HG02885 (cell line): ENCODE results near the gene NEURL1B.

Source experiments
- ATAC-seq: cut with Tn5 transposase; IDR thresholded peaks from one replicate; pipeline ENCODE4 v1.9.1; 2021; ENCODE audit warnings: mild to moderate bottlenecking; ENCODE audit not compliant: unreplicated experiment, poor library complexity

The NEURL1B gene

GRCh38 chr5:172632346-172633092 lies 8.5 kb upstream of the NEURL1B start:
- ATAC-seq, result no peak

- no peak for ATAC-seq
Observed at GRCh38 chr5:172633403-172633970, 7.6 kb upstream of the NEURL1B start.

- ATAC-seq, result no peak
Observed at GRCh38 chr5:172634106-172634899, 6.8 kb upstream of the NEURL1B start.

GRCh38 chr5:172635038-172635437 lies 6.0 kb upstream of the NEURL1B start:
- no peak for ATAC-seq

GRCh38 chr5:172636279-172637050 lies 4.6 kb upstream of the NEURL1B start:
- ATAC-seq, result no peak

- ATAC-seq, result no peak
Observed at GRCh38 chr5:172637110-172637580, 3.9 kb upstream of the NEURL1B start.

- no peak for ATAC-seq
Observed at GRCh38 chr5:172637740-172638139, 3.3 kb upstream of the NEURL1B start.

GRCh38 chr5:172638209-172638768 lies 2.8 kb upstream of the NEURL1B start:
- ATAC-seq, result no peak

GRCh38 chr5:172640139-172640538 lies 924 bp upstream of the NEURL1B start:
- ATAC-seq, result no peak

GRCh38 chr5:172641359-172642050 lies 442 bp downstream of the NEURL1B start:
- peak; percentile 23 for ATAC-seq

- no peak for ATAC-seq
Observed at GRCh38 chr5:172642051-172642409, 967 bp downstream of the NEURL1B start.

- no peak for ATAC-seq
Observed at GRCh38 chr5:172642486-172642885, 1.4 kb downstream of the NEURL1B start.

- no peak for ATAC-seq
Observed at GRCh38 chr5:172642926-172643871, 2.1 kb downstream of the NEURL1B start.

- ATAC-seq, result no peak
Observed at GRCh38 chr5:172644266-172644665, 3.2 kb downstream of the NEURL1B start.

GRCh38 chr5:172644711-172645110 lies 3.6 kb downstream of the NEURL1B start:
- no peak for ATAC-seq

GRCh38 chr5:172645271-172646055 lies 4.4 kb downstream of the NEURL1B start:
- no peak for ATAC-seq

GRCh38 chr5:172646716-172647285 lies 5.7 kb downstream of the NEURL1B start:
- no peak for ATAC-seq
